ENCODE measurements around the gene RTP5.

GRCh38 chr2:241873081-241873802 lies 3.7 kb downstream of the RTP5 start:
- TF ChIP-seq MAX (IDR thresholded peaks at IDR 0.05) = no peak
- TF ChIP-seq YY1 (IDR thresholded peaks at IDR 0.05; ENCODE audit: low read depth) = no peak
- TF ChIP-seq CEBPB (IDR thresholded peaks at IDR 0.05) = no peak
- TF ChIP-seq RAD21 (IDR thresholded peaks at IDR 0.05; ENCODE audit: low read depth) = no peak
- no peak for TF ChIP-seq EP300 (IDR thresholded peaks at IDR 0.05; ENCODE audit: borderline replicate concordance)
- no peak for TF ChIP-seq REST (IDR thresholded peaks at IDR 0.05; ENCODE audit: low read depth)
- TF ChIP-seq ZBTB7A (IDR thresholded peaks at IDR 0.05; ENCODE audit: low read depth) = no peak
- no peak for TF ChIP-seq USF1 (IDR thresholded peaks at IDR 0.05)
- TF ChIP-seq FOXM1 (IDR thresholded peaks at IDR 0.05; ENCODE audit: borderline replicate concordance, low read depth) = no peak

All from Ishikawa (cell line).